ENCODE data around the gene NFIC.

The NFIC gene

DNA sequence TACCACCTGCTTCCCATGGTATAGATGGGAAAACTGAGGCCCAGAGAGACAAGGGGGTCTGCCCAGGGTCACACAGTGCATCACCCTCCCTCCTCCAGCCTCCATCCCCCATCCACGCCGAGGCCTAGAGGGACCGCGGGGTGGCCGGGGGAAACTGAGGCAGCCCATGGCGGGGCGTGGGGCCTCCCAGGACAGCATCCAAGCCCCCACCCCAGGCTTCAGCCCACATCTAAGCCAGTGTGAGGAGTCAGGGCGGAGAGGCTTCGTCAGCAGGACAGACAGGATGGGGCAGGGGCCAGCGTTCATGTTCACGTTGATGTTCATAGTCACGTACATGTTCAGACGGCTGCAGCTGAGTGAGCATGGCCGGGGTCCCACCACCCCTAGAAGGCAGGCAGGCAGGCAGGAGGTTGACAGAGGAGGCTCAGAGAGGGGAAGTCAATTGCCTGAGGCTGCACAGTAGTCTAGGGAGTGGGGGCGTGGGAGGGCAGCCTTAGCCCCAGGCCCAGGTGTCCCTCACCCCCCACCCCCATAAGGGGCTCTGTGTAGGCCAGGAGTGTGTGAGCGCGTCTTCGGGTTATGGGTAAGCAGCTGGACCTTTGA, 90.6 kb downstream of the NFIC start:
- TF ChIP-seq, protein P1, sequence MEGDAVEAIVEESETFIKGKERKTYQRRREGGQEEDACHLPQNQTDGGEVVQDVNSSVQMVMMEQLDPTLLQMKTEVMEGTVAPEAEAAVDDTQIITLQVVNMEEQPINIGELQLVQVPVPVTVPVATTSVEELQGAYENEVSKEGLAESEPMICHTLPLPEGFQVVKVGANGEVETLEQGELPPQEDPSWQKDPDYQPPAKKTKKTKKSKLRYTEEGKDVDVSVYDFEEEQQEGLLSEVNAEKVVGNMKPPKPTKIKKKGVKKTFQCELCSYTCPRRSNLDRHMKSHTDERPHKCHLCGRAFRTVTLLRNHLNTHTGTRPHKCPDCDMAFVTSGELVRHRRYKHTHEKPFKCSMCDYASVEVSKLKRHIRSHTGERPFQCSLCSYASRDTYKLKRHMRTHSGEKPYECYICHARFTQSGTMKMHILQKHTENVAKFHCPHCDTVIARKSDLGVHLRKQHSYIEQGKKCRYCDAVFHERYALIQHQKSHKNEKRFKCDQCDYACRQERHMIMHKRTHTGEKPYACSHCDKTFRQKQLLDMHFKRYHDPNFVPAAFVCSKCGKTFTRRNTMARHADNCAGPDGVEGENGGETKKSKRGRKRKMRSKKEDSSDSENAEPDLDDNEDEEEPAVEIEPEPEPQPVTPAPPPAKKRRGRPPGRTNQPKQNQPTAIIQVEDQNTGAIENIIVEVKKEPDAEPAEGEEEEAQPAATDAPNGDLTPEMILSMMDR (IDR thresholded peaks at IDR 0.05; ENCODE audit: poor library complexity, severe bottlenecking), result no peak
- Histone ChIP-seq H3K4me1 (ENCODE audit: insufficient read depth, poor library complexity, severe bottlenecking) (no peaks in the 10 kb centered on the region), H3K27me3 (ENCODE audit: insufficient read depth, poor library complexity, severe bottlenecking) (no peaks in the 10 kb centered on the region), H3K4me3 (ENCODE audit: severe bottlenecking) (no peak overlapping the region), H3K36me3 (ENCODE audit: low read depth) (peaks cover 59% of the 10 kb centered on the region), H3K27ac (ENCODE audit: poor library complexity, severe bottlenecking) (no peak overlapping the region), H3K9me3 (ENCODE audit: severe bottlenecking) (no peaks in the 10 kb centered on the region)
- ATAC-seq (ENCODE audit: low read depth) (no peak), DNase-seq (ENCODE audit: low spot score) (no peak)

DNA sequence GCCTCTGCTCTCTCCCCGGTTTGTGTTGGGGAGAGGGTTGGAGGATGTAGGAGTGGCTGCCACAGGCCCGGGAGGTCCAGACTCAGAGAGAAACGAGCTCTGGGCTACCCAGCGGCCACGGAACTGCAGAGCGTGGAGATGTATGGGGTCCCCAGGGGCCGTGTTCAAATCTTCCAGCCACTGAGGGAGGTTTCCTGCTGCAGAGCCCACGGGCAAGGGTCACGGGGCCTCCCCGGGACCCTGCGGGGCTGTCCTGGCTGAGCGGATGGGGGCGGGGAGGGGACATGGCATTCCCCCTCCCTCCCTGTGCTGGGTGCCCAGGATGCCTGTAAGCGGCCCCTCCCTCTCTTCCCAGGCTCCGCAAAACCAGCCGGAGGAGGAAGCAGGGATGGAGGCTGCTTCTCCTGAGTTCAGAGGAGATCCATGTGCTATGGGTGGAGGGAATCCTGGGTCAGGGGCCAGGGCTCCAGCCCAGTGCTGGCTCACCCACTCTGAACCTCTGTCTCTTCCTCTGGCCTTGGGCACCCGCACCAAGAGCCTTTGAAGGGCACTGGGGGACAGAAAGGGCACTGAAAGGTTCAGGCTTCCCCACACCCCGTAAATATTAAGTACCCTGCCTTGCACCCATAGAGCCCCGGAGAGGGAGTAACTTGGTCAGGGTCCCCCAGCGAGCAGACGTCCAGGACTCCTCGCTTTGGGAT, 91.3 kb downstream of the NFIC start:
- H3K9me3 ChIP-seq (ENCODE audit: severe bottlenecking), result no peaks in the 10 kb centered on the region
- H3K4me3 ChIP-seq (ENCODE audit: severe bottlenecking), result no peak overlapping the region
- TF ChIP-seq, protein P1 (IDR thresholded peaks at IDR 0.05; ENCODE audit: poor library complexity, severe bottlenecking), result no peak
- H3K27ac ChIP-seq (ENCODE audit: poor library complexity, severe bottlenecking), result no peak overlapping the region
- H3K36me3 ChIP-seq (ENCODE audit: low read depth), result peaks cover 59% of the 10 kb centered on the region
- DNase-seq (ENCODE audit: low spot score), result no peak
- H3K27me3 ChIP-seq (ENCODE audit: insufficient read depth, poor library complexity, severe bottlenecking), result no peaks in the 10 kb centered on the region
- no peak; the same call in 2 of the 3 replicates for ATAC-seq (ENCODE audit: low read depth)
- no peaks in the 10 kb centered on the region for H3K4me1 ChIP-seq (ENCODE audit: insufficient read depth, poor library complexity, severe bottlenecking)

DNA sequence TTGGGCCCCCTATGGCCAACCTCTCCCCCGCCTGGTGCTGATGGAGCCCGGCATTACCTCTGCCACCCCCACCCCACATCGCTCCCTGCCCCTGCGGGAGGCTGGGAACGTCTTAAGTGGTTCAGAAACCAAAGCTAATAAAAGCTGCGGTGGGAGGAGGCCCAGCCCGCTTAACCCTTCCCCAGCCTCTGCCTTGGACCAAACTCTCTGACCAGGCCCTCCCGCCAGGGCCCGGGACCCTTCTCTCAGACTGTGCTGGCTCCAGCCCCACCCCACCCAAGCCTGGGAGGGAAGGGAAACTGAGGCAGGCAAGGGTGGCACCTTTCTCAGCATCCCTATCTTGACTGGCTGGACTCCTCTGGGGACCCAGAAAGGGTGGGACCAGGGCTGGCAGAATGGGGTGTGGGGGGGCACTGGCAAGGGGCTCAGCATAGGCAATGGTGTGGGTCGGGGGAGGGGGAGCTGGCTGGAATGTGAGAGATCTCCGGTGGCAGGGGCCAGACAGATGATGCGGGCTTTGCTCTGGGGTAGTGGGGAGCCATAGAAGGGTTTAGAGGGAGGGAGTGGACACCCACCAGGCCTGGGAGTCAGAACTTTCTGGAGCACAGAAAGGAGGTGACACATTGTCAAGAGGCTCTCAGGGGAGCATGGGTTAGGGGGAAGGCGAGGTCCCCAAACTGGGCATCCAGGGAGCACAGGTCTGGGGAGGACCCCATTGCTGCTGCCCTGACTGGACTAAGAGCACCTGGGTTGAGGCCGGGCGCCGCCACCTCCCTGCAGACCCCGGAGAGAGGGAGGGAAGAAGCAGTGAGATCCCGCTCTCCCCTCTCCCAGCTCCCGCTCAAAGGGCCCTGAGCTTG, 92.1 kb downstream of the NFIC start:
- DNase-seq (ENCODE audit: low spot score), result no peak
- Histone ChIP-seq H3K27ac (ENCODE audit: poor library complexity, severe bottlenecking) (no peak overlapping the region), H3K27me3 (ENCODE audit: insufficient read depth, poor library complexity, severe bottlenecking) (no peaks in the 10 kb centered on the region), H3K4me3 (ENCODE audit: severe bottlenecking) (no peak overlapping the region), H3K4me1 (ENCODE audit: insufficient read depth, poor library complexity, severe bottlenecking) (no peaks in the 10 kb centered on the region), H3K36me3 (ENCODE audit: low read depth) (peaks cover 52% of the 10 kb centered on the region), H3K9me3 (ENCODE audit: severe bottlenecking) (no peaks in the 10 kb centered on the region)
- no peak for ATAC-seq (ENCODE audit: low read depth)
- TF ChIP-seq, protein P1 (IDR thresholded peaks at IDR 0.05; ENCODE audit: poor library complexity, severe bottlenecking), result no peak

DNA sequence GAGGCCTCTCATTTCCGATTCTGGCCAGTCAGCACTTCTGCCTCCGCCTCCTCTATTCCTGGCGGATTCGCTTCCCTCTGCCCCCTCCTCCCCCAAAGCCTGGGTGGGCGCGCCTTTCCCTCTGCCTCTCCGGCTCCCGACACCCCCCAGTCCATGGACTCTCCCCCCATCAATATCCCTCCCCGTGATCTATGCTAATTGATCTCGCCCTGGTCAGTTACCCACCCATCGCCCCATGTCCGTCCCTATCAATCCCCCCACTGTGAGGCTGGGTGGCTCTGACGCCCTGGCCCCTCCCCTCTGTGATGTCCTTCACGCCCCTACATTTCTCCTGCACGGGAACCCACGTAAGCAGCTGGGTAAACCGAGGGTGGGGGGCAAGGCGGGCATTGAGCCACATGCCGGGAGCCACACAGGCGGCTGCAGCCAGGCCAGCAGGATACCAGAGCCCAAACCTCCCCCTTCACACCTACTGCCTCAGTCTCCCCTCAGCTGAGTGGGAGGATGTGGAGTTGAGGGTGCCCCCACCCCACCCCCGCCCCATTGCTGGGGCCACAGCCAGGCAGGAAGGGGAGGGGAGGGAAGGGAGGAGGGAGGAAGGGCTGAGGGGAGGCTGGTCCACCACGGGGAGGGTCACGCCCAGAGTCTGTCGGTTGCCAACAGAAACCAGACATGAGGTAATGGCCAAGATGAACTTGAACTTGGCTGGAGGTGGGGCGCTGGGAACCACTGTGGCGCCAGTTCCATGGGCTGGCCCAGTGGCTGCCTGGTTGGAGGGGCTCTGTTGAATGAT, 92.9 kb downstream of the NFIC start:
- no peak for DNase-seq (ENCODE audit: low spot score)

More for the DNA sequence above, 92.9 kb downstream of the NFIC start:
- TF ChIP-seq, protein P1 (IDR thresholded peaks at IDR 0.05; ENCODE audit: poor library complexity, severe bottlenecking), result no peak
- no peaks in the 10 kb centered on the region for H3K9me3 ChIP-seq (ENCODE audit: severe bottlenecking)
- peaks cover 44% of the 10 kb centered on the region for H3K36me3 ChIP-seq (ENCODE audit: low read depth)
- peak; percentile 37; the same call in 1 of the 3 replicates for ATAC-seq (ENCODE audit: low read depth)
- no peak overlapping the region for H3K4me3 ChIP-seq (ENCODE audit: severe bottlenecking)
- no peaks in the 10 kb centered on the region for H3K27me3 ChIP-seq (ENCODE audit: insufficient read depth, poor library complexity, severe bottlenecking)
- H3K27ac ChIP-seq (ENCODE audit: poor library complexity, severe bottlenecking), result no peak overlapping the region
- H3K4me1 ChIP-seq (ENCODE audit: insufficient read depth, poor library complexity, severe bottlenecking), result no peaks in the 10 kb centered on the region
